Stimulated activated CD8-positive, alpha-beta memory T cell treated with anti-CD3 and anti-CD28 coated beads, Interleukin-7, amount 100 ng/mL, for 48 hours (primary cell): Measurements from ENCODE around the gene SLC26A6.

Source experiments
- DNase-seq, 2 donors: peaks; one replicate each; pipeline ENCODE4 v3.0.0-alpha.2; 2020; ENCODE audit warnings: low read depth in 1 of 2; ENCODE audit errors: extremely low read depth in 1 of 2

The SLC26A6 gene, protein sequence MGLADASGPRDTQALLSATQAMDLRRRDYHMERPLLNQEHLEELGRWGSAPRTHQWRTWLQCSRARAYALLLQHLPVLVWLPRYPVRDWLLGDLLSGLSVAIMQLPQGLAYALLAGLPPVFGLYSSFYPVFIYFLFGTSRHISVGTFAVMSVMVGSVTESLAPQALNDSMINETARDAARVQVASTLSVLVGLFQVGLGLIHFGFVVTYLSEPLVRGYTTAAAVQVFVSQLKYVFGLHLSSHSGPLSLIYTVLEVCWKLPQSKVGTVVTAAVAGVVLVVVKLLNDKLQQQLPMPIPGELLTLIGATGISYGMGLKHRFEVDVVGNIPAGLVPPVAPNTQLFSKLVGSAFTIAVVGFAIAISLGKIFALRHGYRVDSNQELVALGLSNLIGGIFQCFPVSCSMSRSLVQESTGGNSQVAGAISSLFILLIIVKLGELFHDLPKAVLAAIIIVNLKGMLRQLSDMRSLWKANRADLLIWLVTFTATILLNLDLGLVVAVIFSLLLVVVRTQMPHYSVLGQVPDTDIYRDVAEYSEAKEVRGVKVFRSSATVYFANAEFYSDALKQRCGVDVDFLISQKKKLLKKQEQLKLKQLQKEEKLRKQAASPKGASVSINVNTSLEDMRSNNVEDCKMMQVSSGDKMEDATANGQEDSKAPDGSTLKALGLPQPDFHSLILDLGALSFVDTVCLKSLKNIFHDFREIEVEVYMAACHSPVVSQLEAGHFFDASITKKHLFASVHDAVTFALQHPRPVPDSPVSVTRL

DNA sequence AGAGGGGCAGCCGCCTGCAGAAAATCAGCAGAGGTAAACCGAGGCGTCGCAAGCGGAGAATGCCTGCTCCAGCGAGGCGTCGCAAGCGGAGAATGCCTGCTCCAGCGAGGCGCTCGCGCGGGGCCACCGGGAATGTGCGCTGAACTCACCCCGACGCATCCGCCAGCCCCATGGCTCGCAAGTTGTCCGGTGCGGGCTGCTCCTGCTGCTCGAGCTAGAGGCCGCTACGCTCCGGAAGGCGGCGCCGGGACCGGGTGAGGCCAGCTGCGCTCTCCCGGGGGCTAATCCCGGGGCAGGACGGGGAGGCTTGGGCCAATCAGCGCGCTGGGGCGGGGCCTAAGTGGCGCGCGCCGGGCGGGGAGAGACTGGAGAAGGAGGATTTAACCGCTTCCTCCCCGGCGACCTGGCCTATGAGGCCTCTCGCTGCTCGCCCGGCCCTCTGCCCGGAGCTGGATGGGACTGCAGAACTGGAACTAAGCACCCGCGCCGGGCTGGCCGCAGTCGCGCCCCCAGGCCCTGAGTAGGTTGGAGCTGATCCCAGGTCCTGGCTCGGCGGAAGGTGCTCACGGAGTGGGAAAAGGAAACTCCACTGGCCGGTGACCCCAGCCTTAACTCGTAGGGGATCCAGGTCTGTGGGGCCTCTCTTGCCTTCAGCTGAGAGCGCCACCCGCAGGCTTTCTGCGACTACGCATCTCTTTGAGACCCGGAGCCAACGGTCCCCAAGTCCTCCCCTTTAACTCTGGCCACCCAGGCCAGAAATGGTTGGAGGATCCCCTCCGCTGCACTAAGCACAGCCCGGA lies at the start of gene SLC26A6:
Gene SLC26A6 (minus strand): TSS at position 240 of the 800 bp plus-strand sequence. CDS start 68 bp downstream, at position 172.
- peak; percentile 93 to 95 for DNase-seq

DNA sequence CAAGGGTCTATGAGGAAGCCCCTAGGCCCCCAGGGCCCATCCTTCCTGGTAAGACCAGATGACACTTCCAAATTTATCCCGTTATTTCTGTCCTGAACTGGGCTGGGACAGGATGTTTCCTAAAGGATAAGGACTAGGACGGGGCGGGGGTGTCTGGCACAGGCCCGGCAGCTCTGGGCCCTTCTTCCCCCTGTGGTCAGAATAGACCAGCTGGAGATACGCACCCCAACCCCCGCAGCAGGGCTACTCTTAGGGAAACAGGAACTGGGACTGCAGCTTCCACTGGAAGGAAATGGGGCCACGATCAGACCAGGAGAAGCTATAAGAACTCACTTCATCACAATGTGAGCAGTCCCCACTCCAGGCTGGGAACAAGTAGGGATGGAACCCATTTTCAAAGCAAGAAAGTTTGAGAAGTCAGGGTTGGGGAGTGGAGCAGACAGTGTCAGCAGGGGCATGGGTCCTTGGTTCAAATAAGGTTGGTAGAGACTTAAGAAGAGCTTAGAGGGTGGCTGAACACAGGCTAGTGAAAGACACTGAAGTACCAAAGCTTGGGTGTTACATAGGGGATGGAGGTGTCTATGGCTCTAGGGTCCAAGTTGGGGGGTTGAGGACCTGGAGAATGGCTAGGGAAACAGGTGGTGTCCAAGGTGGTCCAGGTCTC lies 49.4 kb upstream of the SLC26A6 start:
- DNase-seq: no peak

DNA sequence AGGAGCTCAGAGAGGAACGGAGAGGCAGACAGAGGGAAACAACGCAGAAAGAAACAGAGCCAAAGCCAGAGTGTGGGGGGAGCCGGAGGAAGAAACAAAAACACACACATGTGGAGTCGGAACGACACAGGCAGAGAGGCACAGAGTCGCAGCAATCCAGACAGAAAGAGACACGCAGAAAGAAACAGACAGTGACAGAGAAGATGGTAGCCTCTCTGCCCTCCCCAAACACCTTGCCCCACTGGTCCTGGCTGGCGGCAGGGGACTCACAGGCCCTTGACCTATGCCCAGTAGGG lies 48.7 kb upstream of the SLC26A6 start:
- DNase-seq: no peak

DNA sequence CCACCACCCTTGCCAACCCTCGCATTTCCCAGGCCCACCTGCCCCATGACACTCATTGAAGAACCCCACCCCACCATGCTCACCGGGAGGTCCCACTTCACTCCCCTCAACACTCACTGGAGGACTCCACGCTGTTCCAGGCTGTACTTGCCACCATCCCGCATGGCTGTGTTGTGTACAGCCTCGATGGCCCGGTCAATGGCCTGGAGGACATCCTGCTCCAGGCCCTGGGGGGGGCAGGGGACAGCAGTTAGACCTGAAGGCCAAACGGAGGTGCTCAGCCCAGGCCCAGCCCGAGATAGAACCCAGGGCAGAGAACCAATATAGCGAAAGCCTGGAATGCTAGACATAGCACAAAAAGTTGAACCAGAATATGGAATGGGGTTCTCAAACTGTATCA lies 47.5 kb upstream of the SLC26A6 start:
- DNase-seq: no peak

DNA sequence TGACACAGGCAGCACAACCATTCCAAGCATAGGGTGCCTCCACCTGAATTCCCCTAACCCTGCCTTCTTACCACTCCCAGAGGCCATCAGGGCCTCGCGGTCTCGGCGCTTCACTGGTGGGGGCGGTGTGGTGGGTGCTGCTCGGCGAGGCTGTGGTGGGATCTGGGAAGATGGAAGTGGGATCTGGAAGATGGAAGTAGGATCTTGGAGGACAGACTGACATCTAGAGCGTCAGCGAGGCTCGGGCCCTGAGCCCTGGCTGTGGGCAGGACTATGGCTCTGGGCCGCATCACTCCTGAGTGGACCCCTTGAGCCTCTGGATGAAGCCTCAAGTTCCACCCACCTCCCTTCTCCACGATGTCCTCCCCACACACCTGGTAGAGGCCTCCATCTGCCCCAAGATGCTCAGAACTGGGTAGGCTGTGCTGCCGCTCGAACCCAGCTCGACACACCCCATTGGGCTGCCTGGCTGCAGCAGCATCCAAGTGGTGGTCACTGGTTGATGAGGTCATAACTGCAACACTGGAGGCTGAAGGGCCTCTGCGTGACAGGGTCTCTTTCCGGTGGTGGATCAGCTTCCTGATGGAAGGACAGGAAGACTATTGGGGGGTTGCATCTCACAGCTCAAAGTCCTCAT lies 46.8 kb upstream of the SLC26A6 start:
- no peak for DNase-seq

DNA sequence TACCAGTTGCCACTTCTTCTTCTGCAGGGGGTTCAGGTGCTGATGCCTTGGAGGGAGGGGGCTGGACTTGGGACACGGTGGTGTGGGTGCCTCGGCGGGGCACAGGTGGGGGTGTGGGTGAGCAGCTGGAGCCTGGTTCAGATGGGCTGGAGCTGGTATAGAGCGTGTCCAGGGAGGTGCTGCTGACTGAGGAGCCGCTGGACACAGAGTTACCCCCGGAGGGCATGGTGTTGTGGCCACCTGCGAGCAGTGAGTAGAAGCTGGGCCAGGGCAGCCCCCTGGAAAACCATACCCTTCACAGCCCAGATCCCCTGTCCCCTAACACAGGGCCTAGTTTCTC lies 46.2 kb upstream of the SLC26A6 start:
- DNase-seq: no peak

DNA sequence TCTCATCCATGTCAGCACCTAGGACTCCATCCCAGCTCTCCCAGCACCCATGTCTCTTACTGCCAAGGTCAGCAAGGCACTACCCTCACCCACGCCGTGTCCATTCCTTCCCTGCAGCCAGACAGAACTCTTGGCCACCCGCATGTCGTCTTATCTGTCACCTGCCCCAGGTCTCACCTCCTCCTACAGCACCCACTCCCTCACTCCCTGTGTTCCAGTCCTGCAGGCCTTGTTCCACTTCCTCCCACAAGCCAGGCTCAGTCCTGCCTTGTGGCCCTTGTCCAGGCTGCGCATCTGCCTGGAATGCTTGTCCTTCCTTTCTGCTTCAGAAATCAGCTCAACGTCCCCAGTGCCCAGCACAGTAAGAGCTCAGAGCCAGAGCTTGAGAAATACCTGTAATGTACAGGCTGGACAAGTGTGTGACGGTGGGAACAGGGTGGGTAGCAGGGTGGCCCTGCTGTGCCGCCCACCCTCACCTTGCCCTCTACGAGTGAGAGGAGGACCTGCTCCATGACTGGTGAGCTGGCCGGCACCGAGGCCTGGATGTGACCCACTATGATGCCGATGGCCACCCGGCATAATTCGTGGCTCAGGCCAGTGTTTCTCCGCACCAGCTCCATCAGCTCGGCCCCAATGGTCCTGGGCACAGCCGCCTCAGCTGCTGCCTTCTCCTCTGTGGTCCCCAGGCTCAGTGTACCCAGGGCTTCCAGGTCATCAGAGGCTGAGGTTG lies 45.7 kb upstream of the SLC26A6 start:
- no peak for DNase-seq

DNA sequence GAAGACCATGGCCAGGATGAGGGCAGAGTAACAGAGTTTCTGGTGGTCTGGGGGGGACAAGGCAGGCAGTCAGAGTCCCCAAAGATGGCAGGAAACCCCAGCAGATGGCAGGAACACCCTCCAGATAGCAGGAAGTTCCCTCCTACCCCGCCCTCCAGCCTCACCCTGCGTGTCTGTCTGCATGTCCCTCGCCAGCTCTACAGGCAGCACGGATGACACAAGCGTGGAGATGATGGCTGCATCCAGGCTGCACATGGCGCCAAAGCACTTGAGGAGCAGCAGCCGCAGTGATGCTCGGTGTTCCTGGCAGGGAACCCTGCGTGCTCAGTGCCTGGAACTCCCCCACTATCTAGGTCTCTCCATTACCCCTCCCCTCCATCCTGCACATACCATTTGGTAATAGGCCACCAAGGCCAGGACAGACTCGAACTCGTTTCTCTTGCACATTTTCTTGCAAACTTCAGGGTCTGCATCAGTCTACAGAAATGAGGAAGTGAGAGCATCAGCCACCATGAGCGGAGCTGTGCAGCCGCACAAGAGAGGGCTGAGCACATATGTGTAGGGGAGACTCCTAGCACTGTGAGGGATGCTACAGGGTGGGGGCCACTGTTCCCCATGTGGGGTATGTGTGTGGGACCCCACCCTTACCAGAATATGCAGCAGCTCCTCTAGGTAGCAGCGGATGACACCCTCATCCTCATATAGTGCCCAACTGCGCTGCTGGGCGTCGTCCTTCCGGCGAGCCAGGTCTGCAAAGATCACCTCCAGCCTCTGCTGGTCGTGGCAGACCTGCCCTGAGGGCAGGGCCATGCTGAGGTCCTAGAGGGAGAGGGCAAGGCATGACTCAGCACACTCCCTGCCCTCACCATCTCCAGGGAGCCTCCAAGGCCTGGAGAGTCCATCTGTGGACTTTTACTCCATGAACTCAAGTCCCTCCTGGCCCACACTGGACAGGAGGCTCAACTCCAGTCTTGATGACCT lies 44.4 kb upstream of the SLC26A6 start:
- DNase-seq: no peak

DNA sequence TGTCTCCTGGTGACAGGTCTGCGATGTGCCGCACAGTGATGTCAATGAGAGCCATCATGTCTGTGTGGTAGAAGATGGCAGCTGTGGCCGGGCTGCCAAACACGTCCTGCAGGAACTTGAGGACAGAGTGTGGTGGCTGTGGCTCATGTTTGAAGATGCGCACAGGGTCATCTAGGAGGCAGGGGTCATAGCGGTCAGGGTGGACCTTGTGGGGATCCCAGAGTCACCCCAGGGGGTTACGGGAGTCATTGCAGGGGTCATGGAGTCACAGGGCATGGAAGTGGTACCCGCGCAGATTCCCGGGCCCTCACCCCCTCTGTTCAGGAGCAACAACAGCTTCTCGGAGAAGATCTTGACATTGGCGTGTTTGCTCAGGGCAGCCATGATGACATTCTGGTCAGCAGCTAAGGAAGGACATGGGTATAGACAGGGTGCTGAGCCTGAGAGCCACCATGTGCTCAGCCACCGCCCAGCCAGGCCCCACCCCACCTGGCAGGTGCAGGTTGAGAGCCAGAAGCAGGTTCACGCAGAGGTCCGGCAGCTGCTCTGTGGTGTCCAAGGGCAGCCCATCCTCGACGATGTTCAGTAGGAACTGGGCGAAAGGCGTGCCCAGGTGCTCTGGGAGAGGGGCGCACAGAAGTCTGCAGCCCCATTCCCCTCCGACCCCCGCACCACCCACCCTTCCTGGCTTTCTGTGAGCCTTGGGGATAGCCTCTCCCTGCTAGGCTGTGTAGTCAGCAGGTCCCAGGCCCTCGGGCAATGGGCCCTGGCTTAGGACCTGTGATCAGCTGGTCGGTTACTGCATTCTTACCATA lies 43.5 kb upstream of the SLC26A6 start:
- DNase-seq: no peak

DNA sequence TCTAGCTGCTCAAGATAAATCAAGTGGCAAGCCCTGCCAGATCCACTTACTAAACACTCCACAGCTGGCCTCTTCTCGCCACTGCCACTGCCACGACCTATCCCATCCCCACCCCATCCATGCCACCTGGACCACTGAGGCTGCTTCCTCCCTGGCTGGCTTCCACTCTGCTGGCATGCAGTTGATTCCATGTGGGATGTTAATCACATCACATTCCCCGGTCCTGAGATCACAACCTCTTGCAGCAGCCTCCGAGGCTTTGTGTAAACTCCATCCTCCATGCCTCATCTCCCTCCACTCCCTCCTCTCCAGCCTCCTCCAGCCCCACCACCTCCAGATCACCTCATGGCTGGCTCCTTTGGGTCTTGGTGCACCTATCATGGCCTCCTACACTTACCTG lies 42.8 kb upstream of the SLC26A6 start:
- no peak for DNase-seq

DNA sequence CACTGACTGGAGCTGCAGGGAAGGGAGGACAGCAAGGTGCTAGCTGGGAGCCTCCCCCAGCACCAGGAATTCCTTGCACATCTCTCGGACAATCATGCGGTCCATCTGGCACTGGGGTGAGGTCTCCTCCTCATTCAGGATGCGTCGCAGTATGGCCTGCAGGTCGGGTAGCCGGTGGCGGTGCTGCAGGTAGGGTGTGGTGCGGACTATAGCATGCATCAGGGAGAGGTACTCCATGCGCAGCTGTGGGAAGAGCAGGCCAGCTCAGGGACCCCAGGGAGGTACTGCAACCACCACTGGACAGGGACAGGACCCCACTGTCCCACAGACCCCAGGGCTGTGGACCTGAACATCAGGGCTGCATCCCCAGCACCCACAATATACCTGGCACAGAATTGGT lies 39.2 kb upstream of the SLC26A6 start:
- DNase-seq: no peak

DNA sequence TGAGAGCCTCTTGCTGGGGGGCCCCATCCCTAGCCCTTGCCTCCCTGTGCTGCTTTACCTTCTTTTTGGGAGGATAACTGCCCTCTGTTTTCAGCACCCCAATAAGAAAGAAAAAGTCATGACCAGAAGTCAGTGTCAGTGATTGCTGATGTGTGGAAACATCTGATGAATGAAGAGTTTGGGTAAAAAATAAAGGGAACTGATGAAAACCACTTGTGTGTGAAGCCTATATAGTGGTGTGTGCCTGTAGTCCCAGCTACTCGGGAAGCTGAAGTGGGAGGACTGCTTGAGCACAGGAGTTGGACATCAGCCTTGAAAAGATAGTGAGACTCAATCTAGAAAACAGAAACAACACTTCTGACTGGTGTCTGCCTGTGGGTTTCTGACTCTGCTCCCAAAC lies 37.3 kb upstream of the SLC26A6 start:
- DNase-seq: no peak

DNA sequence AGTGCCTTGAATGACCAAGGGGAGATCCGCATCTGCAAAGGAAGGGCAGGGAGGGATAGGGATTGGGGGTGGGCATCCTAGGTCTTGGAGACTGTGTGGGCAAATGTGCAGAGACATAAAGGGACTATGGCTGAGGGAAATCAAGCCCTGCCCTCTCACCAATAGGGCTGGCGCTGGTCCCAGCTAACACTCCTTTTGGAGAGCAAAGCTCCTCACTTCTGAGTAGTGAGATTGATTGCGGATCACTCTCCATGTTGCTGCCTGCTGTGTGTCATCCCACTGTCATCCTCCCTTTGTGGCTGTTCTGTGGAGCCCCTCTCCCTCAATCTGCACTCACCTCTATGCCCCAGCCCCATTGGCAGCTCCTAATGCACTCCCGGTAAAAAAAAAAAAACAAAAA lies 29.7 kb upstream of the SLC26A6 start:
- no peak for DNase-seq

DNA sequence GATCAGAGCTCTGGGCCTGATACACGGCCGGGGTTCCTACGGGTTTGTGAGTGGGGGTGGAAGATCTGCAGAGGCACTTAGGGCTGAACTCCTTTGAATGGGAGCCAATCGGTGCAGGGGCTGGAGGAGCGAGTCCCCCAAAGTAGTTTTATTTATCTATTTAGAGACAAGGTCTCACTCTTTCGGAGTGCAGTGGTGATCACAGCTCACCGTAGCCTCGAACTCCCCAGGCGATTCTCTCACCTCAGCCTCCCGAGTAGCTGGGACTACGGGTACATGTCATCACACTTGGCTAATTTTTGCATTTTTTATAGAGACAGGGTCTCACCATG lies 29.0 kb upstream of the SLC26A6 start:
- no peak for DNase-seq

DNA sequence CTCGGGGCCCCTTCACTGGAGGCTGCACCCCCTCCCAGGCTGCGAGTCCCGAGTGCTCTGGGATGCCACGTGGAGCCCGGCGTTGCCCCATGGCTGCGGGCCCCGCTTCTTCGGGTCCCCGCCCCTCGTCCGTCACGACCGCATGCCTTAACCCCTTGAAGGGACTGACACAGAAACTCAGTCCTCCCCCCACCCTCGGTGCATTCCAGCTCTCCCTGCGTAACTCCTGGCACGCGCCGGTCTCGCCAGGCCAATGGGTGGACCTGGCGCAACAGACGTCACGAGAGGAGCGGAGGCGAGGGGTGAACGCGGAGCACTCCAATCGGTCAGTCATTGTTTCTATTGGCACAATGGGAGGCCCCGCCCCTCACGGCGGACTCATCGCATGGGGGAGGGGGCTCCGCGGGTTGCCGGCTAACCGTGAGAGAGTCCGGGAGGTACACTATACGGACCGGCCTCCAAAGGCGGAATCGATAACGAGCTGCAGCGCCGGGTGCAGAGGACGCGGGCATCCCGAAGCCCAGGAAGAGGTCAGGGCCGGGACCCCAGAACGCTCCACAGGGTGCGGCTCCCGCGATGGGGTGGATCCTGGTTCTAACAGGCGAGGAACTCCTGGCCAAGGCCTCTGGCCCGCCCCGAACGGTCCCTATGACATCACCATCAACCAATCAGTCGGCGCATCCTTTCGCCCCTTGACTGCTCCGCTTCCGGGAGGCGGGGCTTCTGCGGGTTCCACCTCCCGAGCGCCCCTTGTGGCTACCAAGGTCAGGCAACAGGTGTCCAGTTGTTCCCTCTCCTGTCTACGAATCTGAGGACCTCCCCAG lies 28.4 kb upstream of the SLC26A6 start:
- DNase-seq: peak; percentile 80 to 92

DNA sequence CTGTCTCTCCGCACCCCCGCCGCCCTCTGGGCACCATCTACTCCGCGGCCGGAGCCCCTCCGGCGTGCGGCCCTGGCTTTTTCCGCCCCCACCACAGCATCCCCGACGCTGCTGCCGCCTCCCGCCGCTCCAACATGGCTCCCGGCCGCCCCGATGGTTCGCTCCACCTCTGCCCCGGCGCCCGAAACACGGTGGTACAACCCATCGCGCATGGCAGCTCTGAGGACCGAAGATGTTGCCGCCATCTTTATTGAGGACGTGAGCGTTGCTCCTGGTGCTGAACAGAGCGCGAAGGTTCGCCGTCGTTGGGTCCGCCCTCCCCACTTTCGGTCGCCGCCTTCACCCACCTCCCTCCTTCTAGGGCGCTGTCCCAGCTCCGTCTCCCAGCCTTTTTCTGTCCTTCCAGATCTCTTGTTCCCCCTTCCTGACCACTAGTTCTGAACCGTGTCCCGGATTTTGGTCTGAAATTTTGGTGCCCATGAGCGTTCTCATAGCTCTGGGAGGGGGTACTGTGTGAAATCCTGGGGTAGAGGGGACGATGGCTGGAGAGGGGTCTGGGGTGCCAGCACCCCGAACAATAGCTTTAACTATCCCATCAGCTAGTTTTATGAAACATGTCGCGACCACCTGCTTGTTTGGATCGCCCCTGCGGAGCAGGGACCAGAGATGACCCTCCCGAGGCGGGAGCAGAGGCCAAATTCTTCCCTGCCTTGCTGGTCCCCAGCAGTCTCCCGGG lies 27.7 kb upstream of the SLC26A6 start, which contains the start of gene CELSR3:
Gene CELSR3 (minus strand): TSS at position 134 of the 736 bp plus-strand sequence. CDS start 252 bp downstream, outside the sequence.
- DNase-seq: peak; percentile 39 to 64
